Psoas muscle (tissue), 8 donors: ENCODE measurements around the gene LTV1. TPM values are rescaled to one million over a fixed set of nuclear protein-coding genes. Genes with fewer than 3 reads are reported as not detected.

Source experiments
- ATAC-seq, 4 donors: fragments of 200-7000 bp; cut with Tn5 transposase; one replicate each; pipeline ENCODE4 v1.9.1; 2020; ENCODE audit warnings: moderate library complexity in 3 of 4, mild to moderate bottlenecking in 2 of 4
- DNase-seq, 2 donors: peaks; one replicate each; pipeline ENCODE4 v3.0.0-alpha.2; 2020
- H3K27ac ChIP-seq: fragments of 200-600 bp; one replicate; pipeline ENCODE4 v1.8.0; 2022
- H3K27me3 ChIP-seq, 3 donors: fragments of 200-600 bp in 1 of 3; one replicate each; pipeline versions ENCODE4 v1.6.1 to v1.8.0; 2013 to 2022; ENCODE audit warnings: low read length in 2 of 3, mild to moderate bottlenecking in 2 of 3, moderate library complexity in 1 of 3; ENCODE audit not compliant: insufficient read depth in 3 of 3
- H3K36me3 ChIP-seq, 2 donors: fragments of 200-600 bp in 1 of 2; one replicate each; pipeline versions ENCODE4 v1.6.1 to v1.8.0; 2013 to 2022; ENCODE audit warnings: low read depth in 1 of 2, mild to moderate bottlenecking in 1 of 2, moderate library complexity in 1 of 2; ENCODE audit not compliant: insufficient read depth in 1 of 2
- H3K4me1 ChIP-seq: fragments of 200-600 bp; one replicate; pipeline ENCODE4 v1.8.0; 2022
- H3K4me3 ChIP-seq: fragments of 200-600 bp; one replicate; pipeline ENCODE4 v1.8.0; 2022; ENCODE audit warnings: mild to moderate bottlenecking
- H3K9me3 ChIP-seq: fragments of 200-600 bp; one replicate; pipeline ENCODE4 v1.8.0; 2022
- WGBS, 3 donors: extraction: QIAGEN DNeasy Blood & Tissue Kit; methylation state at CpG; one replicate each; pipeline versions ENCODE4 v1.1.6 to v1.1.7; 2013; 5-methylcytosine and 5-hydroxymethylcytosine counted together
- intact Hi-C, 2 donors: fragments of 100-400 bp; cut with DNase I; formaldehyde crosslinking; loops; one replicate each; pipeline versions ENCODE4 v1.11.0 to v1.14.2; 2022
- polyA plus RNA-seq, 3 donors: library from polyadenylated mRNA; stranded (reverse); fragments of 200-250 nt; gene quantifications; one replicate each; pipeline ENCODE4 v1.2.3, GENCODE V29; 2013
- total RNA-seq, 4 donors: library from RNA; stranded (reverse); fragmentation: NEBNext Ultra II Directional in 2 of 4; extraction: Animal tissue kit (Norgen Biotek cat#: 25700) in 2 of 4; gene quantifications; one replicate each; pipeline versions ENCODE4 v1.2.1 to v1.2.4, GENCODE V29; 2021 to 2023
- TF ChIP-seq, protein P1 (sequence below): fragments of 200-600 bp; IDR thresholded peaks from one replicate; pipeline ENCODE4 v1.8.0; 2022; ENCODE audit warnings: antibody characterized with exemption
- donor health status: healthy with polysubstance abuse.
- donor health status: DM: no; HTN: no; CAD: no; lungs with moderate emphysema.
- donor health status: Bipolar disorder and iron deficiency.
- donor health status: healthy.
- donor health status: DM: yes; HTN: yes; CAD: no.
- donor health status: DM: no; HTN: no; CAD: no.
- donor health status: DM: no; HTN: no; CAD: no.
- donor health status: DM: yes; HTN: yes; CAD: no.

The LTV1 gene
- total and polyA plus RNA-seq, 7 donors, result 19.1 to 57.1 (median 35.4) TPM

DNA sequence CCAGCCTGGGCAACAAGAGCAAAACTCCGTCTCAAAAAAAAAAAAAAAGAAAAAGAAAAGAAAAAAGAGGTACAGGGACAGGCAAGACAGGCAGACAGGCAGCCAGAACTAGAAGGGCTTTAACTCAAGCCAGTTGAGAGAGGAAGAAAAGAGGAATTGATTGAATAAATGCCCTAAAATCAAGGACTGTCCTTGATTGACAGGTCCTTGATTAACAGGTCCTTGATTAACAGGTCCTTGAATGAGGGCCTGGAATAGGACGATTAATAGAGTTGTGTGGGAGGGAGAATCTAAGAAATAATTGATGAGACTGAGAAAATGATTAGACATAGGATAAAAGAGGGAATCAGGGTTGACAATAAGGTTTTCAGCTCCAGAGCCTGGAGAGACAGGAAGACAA lies 57.2 kb downstream of the LTV1 start:
- DNase-seq (no peak), ATAC-seq (no peak)
- no peaks in the 10 kb centered on the region for H3K4me1 ChIP-seq
- no peaks in the 10 kb centered on the region for H3K36me3 ChIP-seq
- TF ChIP-seq, protein P1, sequence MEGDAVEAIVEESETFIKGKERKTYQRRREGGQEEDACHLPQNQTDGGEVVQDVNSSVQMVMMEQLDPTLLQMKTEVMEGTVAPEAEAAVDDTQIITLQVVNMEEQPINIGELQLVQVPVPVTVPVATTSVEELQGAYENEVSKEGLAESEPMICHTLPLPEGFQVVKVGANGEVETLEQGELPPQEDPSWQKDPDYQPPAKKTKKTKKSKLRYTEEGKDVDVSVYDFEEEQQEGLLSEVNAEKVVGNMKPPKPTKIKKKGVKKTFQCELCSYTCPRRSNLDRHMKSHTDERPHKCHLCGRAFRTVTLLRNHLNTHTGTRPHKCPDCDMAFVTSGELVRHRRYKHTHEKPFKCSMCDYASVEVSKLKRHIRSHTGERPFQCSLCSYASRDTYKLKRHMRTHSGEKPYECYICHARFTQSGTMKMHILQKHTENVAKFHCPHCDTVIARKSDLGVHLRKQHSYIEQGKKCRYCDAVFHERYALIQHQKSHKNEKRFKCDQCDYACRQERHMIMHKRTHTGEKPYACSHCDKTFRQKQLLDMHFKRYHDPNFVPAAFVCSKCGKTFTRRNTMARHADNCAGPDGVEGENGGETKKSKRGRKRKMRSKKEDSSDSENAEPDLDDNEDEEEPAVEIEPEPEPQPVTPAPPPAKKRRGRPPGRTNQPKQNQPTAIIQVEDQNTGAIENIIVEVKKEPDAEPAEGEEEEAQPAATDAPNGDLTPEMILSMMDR, result no peak
- no peaks in the 10 kb centered on the region for H3K27me3 ChIP-seq
- H3K9me3 ChIP-seq, result no peaks in the 10 kb centered on the region
- no peak overlapping the region for H3K4me3 ChIP-seq
- H3K27ac ChIP-seq, result no peak overlapping the region
- 68 to 81% (median 68%) methylated on average over 2 of the region's 2 CpGs for WGBS, 3 donors
- intact Hi-C loops, result no loop called here

GRCh38 chr6:143901885-143902750 lies 59.0 kb downstream of the LTV1 start:
- Histone ChIP-seq H3K4me1 (no peaks in the 10 kb centered on the region), H3K36me3 (no peaks in the 10 kb centered on the region), H3K4me3 (no peak overlapping the region), H3K27ac (peak overlapping the region; percentile 15), H3K9me3 (no peaks in the 10 kb centered on the region), H3K27me3 (no peaks in the 10 kb centered on the region)
- DNase-seq (peak in 1 of 2 donors; percentile 17), ATAC-seq (peak in 2 of 4 donors; percentile 21 to 53)
- WGBS, 3 donors, result 16 to 27% (median 23%) methylated on average over 6 of the region's 6 CpGs
- TF ChIP-seq, protein P1, result no peak
- intact Hi-C loops, result no loop called here

DNA sequence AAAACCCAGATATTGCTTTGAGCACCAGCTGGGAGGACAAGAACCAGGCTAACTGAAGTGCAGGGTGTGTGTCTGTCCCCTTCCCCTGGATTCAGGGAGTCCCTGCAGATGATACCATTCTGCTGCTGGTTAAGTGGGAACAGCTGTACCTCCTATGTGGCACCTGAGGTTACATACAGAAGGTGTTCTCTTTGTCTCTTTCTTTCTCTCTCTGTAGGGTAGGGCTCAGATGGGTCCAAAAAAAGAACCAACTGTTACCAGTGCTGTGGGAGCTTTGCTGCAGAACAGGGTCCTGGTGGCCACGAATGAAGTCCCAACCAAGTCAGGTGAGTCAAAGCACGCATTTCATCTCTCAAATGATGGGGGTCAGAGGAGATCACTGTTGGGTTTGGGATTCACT lies 59.7 kb downstream of the LTV1 start:
- WGBS, 3 donors, result 71 to 93% (median 77%) methylated on average over 2 of the region's 2 CpGs
- H3K36me3 ChIP-seq, result no peaks in the 10 kb centered on the region
- H3K4me1 ChIP-seq, result no peaks in the 10 kb centered on the region
- peak overlapping the region; percentile 15 for H3K27ac ChIP-seq
- TF ChIP-seq, protein P1, result no peak
- H3K9me3 ChIP-seq, result no peaks in the 10 kb centered on the region
- H3K27me3 ChIP-seq, result no peaks in the 10 kb centered on the region
- DNase-seq (no peak), ATAC-seq (no peak)
- intact Hi-C loops, result no loop called here
- H3K4me3 ChIP-seq, result no peak overlapping the region

DNA sequence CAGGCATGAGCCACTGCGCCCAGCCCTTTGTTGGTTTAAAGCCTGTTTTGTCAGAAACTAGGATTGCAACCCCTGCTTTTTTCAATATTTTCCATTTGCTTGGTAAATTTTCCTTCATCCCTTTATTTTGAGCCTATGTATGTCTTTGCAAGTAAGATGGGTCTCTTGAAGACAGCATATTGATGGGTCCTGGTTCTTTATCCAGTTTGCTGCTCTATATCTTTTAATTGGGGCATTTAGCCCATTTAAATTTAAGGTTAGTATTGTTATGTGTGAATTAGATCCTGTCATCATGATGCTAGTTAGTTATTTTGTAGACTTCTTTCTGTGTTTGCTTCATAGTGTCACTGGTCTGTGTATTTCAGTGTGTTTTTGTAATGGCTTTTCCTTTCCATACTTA lies 67.9 kb downstream of the LTV1 start:
- Histone ChIP-seq H3K36me3 (no peaks in the 10 kb centered on the region), H3K27me3 (no peaks in the 10 kb centered on the region), H3K27ac (no peak overlapping the region), H3K4me3 (no peak overlapping the region), H3K9me3 (no peaks in the 10 kb centered on the region), H3K4me1 (no peaks in the 10 kb centered on the region)
- DNase-seq (no peak), ATAC-seq (no peak)
- WGBS, 3 donors, result 95 to 100% (median 95%) methylated on average over 1 of the region's 1 CpG
- TF ChIP-seq, protein P1, result no peak
- intact Hi-C loops, result no loop called here
